Endothelial cell of umbilical vein (primary cell): Measurements from ENCODE around the gene PRKAR2B. TPM values are rescaled to one million over a fixed set of nuclear protein-coding genes. Genes with fewer than 3 reads are reported as not detected.

ENCODE experiments used
- BruUV-seq: library from RNA; stranded (reverse); fragments of 400-500 nt; replicated peaks from 2 replicates; lab custom pipeline; 2021; lab: Mats Ljungman, UMichigan
- CTCF ChIA-PET: fragments of 300-600, 350-600 bp; sonication (Branson Sonifier 250); formaldehyde crosslinking; loops from one replicate; lab custom pipeline; 2021; ENCODE audit warnings: antibody characterized with exemption, inconsistent platforms; lab: Charles Lee
- POLR2A ChIA-PET: fragments of 300-600, 350-600 bp; sonication (Branson Sonifier 250); formaldehyde crosslinking; loops from one replicate; lab custom pipeline; 2021; ENCODE audit warnings: antibody characterized with exemption, inconsistent platforms; lab: Charles Lee
- DNase-seq: peaks from one replicate; pipeline ENCODE4 v3.0.0-alpha.2; 2011; ENCODE audit warnings: low read depth, low spot score
- FAIRE-seq: peaks from 2 replicates; lab custom pipeline; 2011; peaks lifted over from hg19 to GRCh38; lab: Jason Lieb, UNC
- H2AFZ ChIP-seq: 2 replicates; pipeline ENCODE4 v1.6.0; 2012; ENCODE audit warnings: low read depth, low read length, control low read depth, inconsistent platforms
- H3K27ac ChIP-seq: 2 replicates; pipeline ENCODE4 v1.5.1; 2011; ENCODE audit warnings: low read depth, mild to moderate bottlenecking, control low read depth, low read length, moderate library complexity; ENCODE audit not compliant: insufficient read depth
- H3K27me3 ChIP-seq, 2 experiments: 2 replicates each; pipeline versions ENCODE4 v1.6.0 to v1.6.1; 2011; ENCODE audit warnings: low read length in 2 of 2, mixed read lengths in 1 of 2; ENCODE audit not compliant: control insufficient read depth in 2 of 2, insufficient read depth in 2 of 2
- H3K36me3 ChIP-seq, 2 experiments: 2 replicates in 1 of 2; 3 replicates in 1 of 2; pipeline ENCODE4 v1.5.1; 2011; ENCODE audit warnings: low read length in 2 of 2, mild to moderate bottlenecking in 1 of 2, moderate library complexity in 1 of 2; ENCODE audit not compliant: control insufficient read depth in 2 of 2, insufficient read depth in 2 of 2; ENCODE audit errors: extremely low read depth in 1 of 2
- H3K4me1 ChIP-seq: 3 replicates; pipeline ENCODE4 v1.5.1; 2011; ENCODE audit warnings: mild to moderate bottlenecking, low read length; ENCODE audit not compliant: control insufficient read depth, insufficient read depth; ENCODE audit errors: extremely low read depth
- H3K4me2 ChIP-seq: 2 replicates; pipeline ENCODE4 v1.6.1; 2011; ENCODE audit warnings: low read length, control low read depth, mixed read lengths; ENCODE audit not compliant: insufficient read depth
- H3K4me3 ChIP-seq, 3 experiments: fragments of 200-600 bp in 1 of 3; sonication (generic), shearing (Covaris generic) in 1 of 3; replicated peaks in 1 of 3; 2 replicates each; pipeline ENCODE4 v1.5.1; 2011 to 2016; ENCODE audit warnings: control low read depth in 3 of 3, low read length in 3 of 3, mild to moderate bottlenecking in 2 of 3, inconsistent platforms in 1 of 3, low read depth in 1 of 3, moderate library complexity in 1 of 3; ENCODE audit not compliant: insufficient read depth in 1 of 3
- H3K79me2 ChIP-seq: 2 replicates; pipeline ENCODE4 v1.6.0; 2012; ENCODE audit warnings: low read length, inconsistent platforms; ENCODE audit not compliant: control insufficient read depth, insufficient read depth
- H3K9ac ChIP-seq: replicated peaks from 2 replicates; pipeline ENCODE3; 2011; ENCODE audit warnings: low read length, control low read depth; ENCODE audit not compliant: insufficient read depth; ENCODE audit errors: extremely low read depth
- H3K9me1 ChIP-seq: replicated peaks from 3 replicates; pipeline ENCODE4 v1.6.0; 2011; ENCODE audit warnings: mild to moderate bottlenecking, low read length; ENCODE audit not compliant: control insufficient read depth, insufficient read depth; ENCODE audit errors: extremely low read depth
- H3K9me3 ChIP-seq: replicated peaks from 2 replicates; pipeline ENCODE4 v1.5.1; 2012; ENCODE audit warnings: low read length, inconsistent platforms; ENCODE audit not compliant: control insufficient read depth, insufficient read depth
- H4K20me1 ChIP-seq: replicated peaks from 2 replicates; pipeline ENCODE3; 2011; ENCODE audit warnings: mild to moderate bottlenecking, low read length; ENCODE audit not compliant: control insufficient read depth, insufficient read depth; ENCODE audit errors: extremely low read depth
- CTCF ChIP-seq, 2 donors: IDR thresholded peaks; 1 replicate in 1 of 2; 2 replicates in 1 of 2; pipeline ENCODE4 v1.5.1; 2011; ENCODE audit warnings: low read length in 2 of 2, mild to moderate bottlenecking in 2 of 2, moderate library complexity in 2 of 2, control low read depth in 1 of 2, inconsistent platforms in 1 of 2, low read depth in 1 of 2; ENCODE audit not compliant: insufficient read depth in 1 of 2; ENCODE audit errors: extremely low read depth in 1 of 2
- EZH2 ChIP-seq: IDR thresholded peaks from 2 replicates; pipeline ENCODE4 v1.6.1; 2012; ENCODE audit warnings: borderline replicate concordance, low read depth, mild to moderate bottlenecking, moderate library complexity, low read length, inconsistent platforms; ENCODE audit not compliant: severe bottlenecking
- FOS ChIP-seq: IDR thresholded peaks from 2 replicates; pipeline ENCODE4 v1.6.1; 2011; ENCODE audit warnings: mild to moderate bottlenecking, low read length, moderate library complexity, borderline replicate concordance; ENCODE audit not compliant: insufficient read depth
- GATA2 ChIP-seq: IDR thresholded peaks from 2 replicates; pipeline ENCODE4 v1.7.0; 2011; ENCODE audit warnings: low read depth, mild to moderate bottlenecking, moderate library complexity, mixed read lengths, low read length; ENCODE audit not compliant: insufficient read length, insufficient read depth
- JUN ChIP-seq: IDR thresholded peaks from 2 replicates; pipeline ENCODE4 v1.6.1; 2011; ENCODE audit warnings: borderline replicate concordance, low read depth; ENCODE audit not compliant: insufficient read length, insufficient read depth
- MAX ChIP-seq: IDR thresholded peaks from 2 replicates; pipeline ENCODE4 v1.6.1; 2011; ENCODE audit not compliant: insufficient read depth, insufficient read length
- MYC ChIP-seq: IDR thresholded peaks from one replicate; pipeline ENCODE4 v1.6.1; 2011; ENCODE audit warnings: mild to moderate bottlenecking, low read depth, low read length
- POLR2A ChIP-seq: IDR thresholded peaks from 2 replicates; pipeline ENCODE4 v1.6.1; 2012; ENCODE audit warnings: low read depth, mild to moderate bottlenecking, control low read depth, low read length
- POLR2AphosphoS5 ChIP-seq: IDR thresholded peaks from 2 replicates; pipeline ENCODE4 v1.6.1; 2012; ENCODE audit warnings: low read depth, mild to moderate bottlenecking, control low read depth, low read length, moderate library complexity; ENCODE audit not compliant: insufficient read depth
- dilution Hi-C: fragments of 300-500 bp; cut with MboI; formaldehyde crosslinking; loops from one replicate; pipeline ENCODE4 v1.15.0; 2019; ENCODE audit warnings: low sequenced_read_pairs; ENCODE audit not compliant: extremely low pct_ligation_motif_present
- intact Hi-C: fragments of 100-400 bp; cut with micrococcal nuclease; formaldehyde crosslinking; loops from one replicate; pipeline ENCODE4 v1.10.0; 2022
- polyA plus RNA-seq, 4 experiments: library from polyadenylated mRNA; depleted of rRNA in 3 of 4; stranded (reverse) in 3 of 4; unstranded in 1 of 4; fragments of >200 nt; gene quantifications; 2 replicates each; pipeline versions ENCODE4 v1.2.1 to v1.2.3, GENCODE V29; 2011 to 2012; ENCODE audit warnings: missing spikeins in 1 of 4
- total RNA-seq: library from RNA; stranded (reverse); gene quantifications from 2 replicates; pipeline ENCODE4 v1.2.3, GENCODE V29; 2021

Gene PRKAR2B
- total and polyA plus RNA-seq, 2 donors (not counting 3 experiments of a cell fraction or from before 2014, with no cell fraction given) = 10.7 to 39.8 TPM

- Histone ChIP-seq H3K9ac (no peak overlapping the region), H2AFZ (no peak overlapping the region), H3K27me3 (peaks cover 2 to 6% of the 10 kb centered on the region in 2 experiments), H3K36me3 (no peaks in the 10 kb centered on the region), H4K20me1 (no peaks in the 10 kb centered on the region), H3K9me1 (no peaks in the 10 kb centered on the region), H3K4me1 (peaks cover 5% of the 10 kb centered on the region), H3K4me2 (no peak overlapping the region), H3K9me3 (no peaks in the 10 kb centered on the region), H3K4me3 (no peak overlapping the region), H3K27ac (no peak overlapping the region), H3K79me2 (no peaks in the 10 kb centered on the region)
- ChIA-PET CTCF (interaction anchor here (1.3 kb wide), 1 partner anchor 71 kb away, joined by 5 read pairs; no protein-coding TSS in a partner anchor), POLR2A (no interaction called here)
- FAIRE-seq (no peak), DNase-seq (no peak)
- dilution Hi-C loops (no loop called here), intact Hi-C loops (no loop called here)
- no TSS peak for BruUV-seq
- no peak for TF ChIP-seq POLR2A
- TF ChIP-seq EZH2 = no peak
- TF ChIP-seq POLR2AphosphoS5 = no peak
- TF ChIP-seq GATA2 = no peak
- no peak for TF ChIP-seq MAX
- TF ChIP-seq JUN = no peak
- TF ChIP-seq MYC = no peak
- TF ChIP-seq CTCF (IDR thresholded peaks at IDR 0.05; ENCODE audit: extremely low read depth in 1 of 2, insufficient read depth in 1 of 2, low read depth in 1 of 2, low read length in 2 of 2) = no peak
- TF ChIP-seq FOS = no peak
These were observed 26.4 kb upstream of the PRKAR2B start for GRCh38 chr7:107017965-107018719.
